Left ventricle myocardium inferior (tissue), 1 donor: ENCODE results near the gene GCM1. TPM values are rescaled to one million over a fixed set of nuclear protein-coding genes. Genes with fewer than 3 reads are reported as not detected.
A peak's percentile ranks its signal among the peaks of the same experiment; 100 is the strongest.

Source experiments
- DNase-seq: peaks from one replicate; pipeline ENCODE4 v3.0.0-alpha.2; 2020
- H3K27ac ChIP-seq: fragments of 200-600 bp; replicated peaks from 2 replicates; pipeline ENCODE4 v1.8.0; 2021
- H3K27me3 ChIP-seq: fragments of 200-600 bp; 2 replicates; pipeline ENCODE4 v1.8.0; 2021; ENCODE audit warnings: low read depth
- H3K36me3 ChIP-seq: fragments of 200-600 bp; 2 replicates; pipeline ENCODE4 v1.8.0; 2021
- H3K4me1 ChIP-seq: fragments of 200-600 bp; 2 replicates; pipeline ENCODE4 v1.8.0; 2021
- H3K4me3 ChIP-seq: fragments of 200-600 bp; 2 replicates; pipeline ENCODE4 v1.8.0; 2021; ENCODE audit warnings: mild to moderate bottlenecking, moderate library complexity
- H3K9me3 ChIP-seq: fragments of 200-600 bp; replicated peaks from 2 replicates; pipeline ENCODE4 v1.8.0; 2021
- CTCF ChIP-seq: fragments of 200-600 bp; IDR thresholded peaks from 2 replicates; pipeline ENCODE4 v1.8.0; 2021; ENCODE audit warnings: antibody characterized with exemption, mild to moderate bottlenecking, borderline replicate concordance
- intact Hi-C: fragments of 100-400 bp; cut with micrococcal nuclease; formaldehyde crosslinking; loops from one replicate; pipeline ENCODE4 v1.11.0; 2022
- total RNA-seq: library from RNA; stranded (reverse); fragmentation: NEBNext Ultra II Directional; extraction: Animal tissue kit (Norgen Biotek cat#: 25700); gene quantifications from one replicate; pipeline ENCODE4 v1.2.1, GENCODE V29; 2021
- donor health status: DM: no; HTN: yes; CAD: no; lungs with severe emphysema.

GCM1 gene
- total RNA-seq, 1 donor from 2014 or later, result not detected

GRCh38 chr6:53172468-53172803, 23.8 kb upstream of the GCM1 start:
- Histone ChIP-seq H3K4me1 (peaks cover 9% of the 10 kb centered on the region), H3K27ac (no peak overlapping the region), H3K27me3 (no peaks in the 10 kb centered on the region), H3K36me3 (no peaks in the 10 kb centered on the region), H3K4me3 (no peak overlapping the region), H3K9me3 (no peaks in the 10 kb centered on the region)
- intact Hi-C loops, result loop anchor here (2.0 kb wide), 2 partner anchors 238 to 312 kb away; no protein-coding TSS in a partner anchor
- no peak for TF ChIP-seq CTCF
- no peak for DNase-seq

- TF ChIP-seq CTCF, result peak; percentile 100
- Histone ChIP-seq H3K36me3 (no peaks in the 10 kb centered on the region), H3K27ac (no peak overlapping the region), H3K4me3 (no peak overlapping the region), H3K9me3 (no peaks in the 10 kb centered on the region), H3K27me3 (no peaks in the 10 kb centered on the region), H3K4me1 (peaks cover 9% of the 10 kb centered on the region)
- intact Hi-C loops, result loop anchor here (2.0 kb wide), 2 partner anchors 239 to 313 kb away; no protein-coding TSS in a partner anchor
- peak; percentile 86 for DNase-seq
Observed at GRCh38 chr6:53171605-53172467, 23.2 kb upstream of the GCM1 start.

- no peak for DNase-seq
- no peak for TF ChIP-seq CTCF
- no peaks in the 10 kb centered on the region for H3K27me3 ChIP-seq
- no peaks in the 10 kb centered on the region for H3K36me3 ChIP-seq
- intact Hi-C loops, result no loop called here
- H3K9me3 ChIP-seq, result peaks cover 5% of the 10 kb centered on the region
- no peaks in the 10 kb centered on the region for H3K4me1 ChIP-seq
- H3K4me3 ChIP-seq, result no peak overlapping the region
- H3K27ac ChIP-seq, result no peak overlapping the region
Observed at GRCh38 chr6:53168516-53169267, 20.1 kb upstream of the GCM1 start.

DNA sequence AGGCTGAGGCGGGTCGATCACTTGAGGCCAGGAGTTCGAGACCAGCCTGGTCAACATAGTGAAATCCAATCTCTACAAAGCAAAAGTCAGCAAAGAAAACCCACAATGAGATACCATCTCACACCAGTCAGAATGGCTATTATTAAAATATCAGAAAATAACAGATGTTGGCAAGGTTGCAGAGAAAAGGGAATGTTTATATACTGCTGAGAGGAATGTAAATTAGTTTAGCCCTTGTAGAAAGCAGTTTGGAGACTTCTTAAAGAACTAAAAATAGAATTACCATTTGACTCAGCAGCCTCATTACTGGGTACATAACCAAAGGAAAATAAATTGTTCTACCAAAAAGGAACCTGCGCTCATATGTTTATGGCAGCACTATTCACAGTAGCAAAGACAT, 16.7 kb upstream of the GCM1 start:
- Histone ChIP-seq H3K36me3 (no peaks in the 10 kb centered on the region), H3K27me3 (no peaks in the 10 kb centered on the region), H3K4me3 (no peak overlapping the region), H3K4me1 (no peaks in the 10 kb centered on the region), H3K9me3 (peaks cover 5% of the 10 kb centered on the region), H3K27ac (no peak overlapping the region)
- no peak for TF ChIP-seq CTCF
- DNase-seq, result no peak
- intact Hi-C loops, result no loop called here

GRCh38 chr6:53162606-53163005, 14.0 kb upstream of the GCM1 start:
- Histone ChIP-seq H3K27me3 (no peaks in the 10 kb centered on the region), H3K27ac (no peak overlapping the region), H3K36me3 (no peaks in the 10 kb centered on the region), H3K9me3 (peaks cover 5% of the 10 kb centered on the region), H3K4me1 (no peaks in the 10 kb centered on the region), H3K4me3 (no peak overlapping the region)
- DNase-seq, result no peak
- TF ChIP-seq CTCF, result no peak
- intact Hi-C loops, result no loop called here
